GM12891 (cell line): ENCODE measurements around the gene NUP210L.

Source experiments
- POLR2A ChIP-seq: IDR thresholded peaks from 2 replicates; pipeline ENCODE4 v1.6.1; 2011; ENCODE audit warnings: low read depth, low read length, control low read depth
- POLR2AphosphoS5 ChIP-seq: IDR thresholded peaks from 2 replicates; pipeline ENCODE4 v1.6.1; 2011; ENCODE audit warnings: low read depth, low read length, control low read depth
- POU2F2 ChIP-seq: IDR thresholded peaks from 2 replicates; pipeline ENCODE4 v1.6.1; 2011; ENCODE audit warnings: low read depth, mild to moderate bottlenecking, control low read depth, low read length, moderate library complexity
- SPI1 ChIP-seq: IDR thresholded peaks from 2 replicates; pipeline ENCODE4 v1.6.1; 2011; ENCODE audit warnings: low read depth, low read length, control low read depth

DNA sequence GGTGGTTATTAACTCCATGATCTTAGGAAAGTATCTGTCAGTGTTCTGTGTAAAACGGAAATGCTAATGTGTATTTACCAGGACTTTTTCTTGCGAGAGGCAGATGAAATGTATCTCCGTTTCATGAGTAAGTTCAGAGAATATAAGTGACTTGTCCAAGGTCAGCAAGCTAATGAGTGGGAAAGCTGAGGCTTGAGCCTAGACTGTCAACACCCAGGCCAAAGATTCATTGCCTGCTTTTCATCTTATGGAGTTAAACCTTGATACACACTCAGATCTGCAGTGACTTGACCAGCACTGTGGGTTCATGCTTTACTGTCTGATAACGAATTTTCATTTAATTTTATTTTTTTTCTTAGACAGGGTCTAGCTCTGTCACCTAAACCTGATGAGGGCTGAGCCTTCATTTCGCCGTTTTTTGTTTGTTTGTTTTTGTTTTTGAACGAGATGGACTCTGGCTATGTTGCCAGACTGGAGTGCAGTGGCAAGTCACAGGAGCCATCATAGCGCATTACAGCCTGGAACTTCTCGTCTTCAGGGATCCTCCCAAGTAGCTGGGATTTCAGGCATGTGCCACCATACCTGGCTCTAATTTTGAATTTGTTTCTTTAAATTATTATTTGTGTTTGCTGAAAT is 176.5 kb downstream of the NUP210L start:
- no peak for TF ChIP-seq SPI1
- no peak for TF ChIP-seq POLR2A
- no peak for TF ChIP-seq POLR2AphosphoS5
- TF ChIP-seq POU2F2 = no peak
